GM21447 (cell line): ENCODE results near the gene CCDC188.

Experiments used
- ATAC-seq: cut with Tn5 transposase; IDR thresholded peaks from one replicate; pipeline ENCODE4 v1.9.1; 2021; ENCODE audit not compliant: unreplicated experiment

CCDC188 gene

DNA sequence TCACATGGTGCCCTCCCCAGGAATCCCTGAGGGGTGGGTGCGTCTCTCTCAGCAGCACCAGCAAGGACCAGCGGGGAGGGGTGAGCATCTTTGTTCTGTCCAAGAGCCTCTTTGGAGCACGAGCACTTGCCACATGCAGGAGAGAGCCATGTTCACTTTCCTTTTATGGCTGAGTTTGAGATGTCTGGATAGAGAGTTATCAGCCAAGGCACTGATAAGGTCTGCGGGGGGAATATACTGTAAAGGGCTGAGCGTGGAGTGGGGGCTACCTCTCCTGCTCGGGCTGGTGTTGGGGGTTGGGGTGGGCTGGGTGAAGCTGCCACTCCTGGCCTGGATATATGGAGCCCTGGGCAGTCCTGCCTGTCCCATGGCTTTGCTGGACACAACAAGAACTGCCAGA is 34.9 kb upstream of the CCDC188 start:
- ATAC-seq: no peak

DNA sequence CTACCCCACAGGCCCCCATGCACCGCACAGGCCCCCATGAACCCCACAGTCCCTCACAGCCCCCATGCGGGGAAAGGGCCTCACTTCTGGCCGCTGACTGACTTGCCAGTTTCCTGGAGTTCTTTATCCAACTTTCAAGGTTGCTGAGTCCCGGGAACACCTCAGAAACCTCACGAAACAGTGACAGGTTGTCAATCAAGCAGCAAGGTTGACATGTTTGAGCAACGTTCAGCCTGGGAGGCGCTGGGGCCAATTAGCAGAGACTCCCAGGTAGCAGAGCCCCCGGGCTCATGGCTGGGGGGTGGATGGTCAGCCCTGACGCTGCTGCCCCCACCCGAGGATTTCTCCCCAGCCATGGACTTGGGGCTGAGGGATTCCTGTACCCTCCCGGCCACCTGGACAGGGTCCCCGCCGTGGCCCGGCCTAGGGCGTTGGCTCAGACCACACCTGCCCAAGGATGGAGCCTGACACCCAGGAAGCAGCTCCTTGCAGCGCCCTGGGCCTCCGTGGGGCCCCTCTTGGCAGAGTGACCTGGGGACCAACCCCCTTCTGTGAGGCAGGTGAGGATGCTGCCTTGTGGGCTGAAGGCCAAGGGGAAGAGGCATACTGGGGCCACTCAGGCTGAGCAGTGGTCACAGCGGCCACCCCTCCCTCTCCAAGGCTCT is 33.8 kb upstream of the CCDC188 start:
- ATAC-seq: no peak

GRCh38 chr22:20183823-20184222 is 33.0 kb upstream of the CCDC188 start:
- no peak for ATAC-seq

DNA sequence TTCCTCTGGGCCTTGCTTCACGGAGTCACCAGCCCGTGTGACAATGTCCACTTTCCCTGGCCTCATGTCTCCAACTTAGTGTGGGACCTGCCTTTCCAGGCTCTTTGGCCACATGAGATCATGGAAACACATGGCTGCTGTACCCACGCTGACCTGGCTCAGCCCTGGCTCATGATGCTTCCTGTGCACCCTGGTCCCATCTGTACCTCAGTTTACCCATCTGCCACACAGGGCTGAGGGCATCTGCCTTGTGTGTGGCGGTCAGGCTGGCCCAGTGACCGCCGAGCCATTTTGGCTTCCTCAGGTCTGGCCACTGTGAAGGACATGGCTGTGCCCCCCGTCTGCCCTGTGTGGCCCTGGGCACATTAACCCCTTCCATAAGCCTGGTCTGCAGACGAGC is 32.2 kb upstream of the CCDC188 start:
- ATAC-seq: no peak

- no peak for ATAC-seq
Measured at GRCh38 chr22:20182365-20182764, 31.5 kb upstream of the CCDC188 start.

DNA sequence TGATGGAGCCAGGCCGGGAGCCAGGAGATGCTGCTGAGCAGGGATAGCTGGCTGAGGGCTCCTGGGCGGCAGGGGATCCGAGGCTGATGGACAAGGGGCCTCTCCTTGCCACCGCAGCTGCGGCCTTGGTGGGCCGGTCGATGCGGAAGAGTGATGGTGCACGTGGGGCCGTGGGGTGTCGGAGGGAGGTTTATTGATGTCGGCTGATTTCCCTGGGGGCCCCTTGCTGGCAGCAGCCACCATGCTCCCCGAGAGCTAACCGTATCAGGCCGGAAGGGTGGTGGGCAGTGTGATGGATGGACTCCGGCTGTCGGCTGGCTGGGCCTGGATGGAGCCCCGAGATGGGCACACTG is 31.0 kb upstream of the CCDC188 start:
- no peak for ATAC-seq

DNA sequence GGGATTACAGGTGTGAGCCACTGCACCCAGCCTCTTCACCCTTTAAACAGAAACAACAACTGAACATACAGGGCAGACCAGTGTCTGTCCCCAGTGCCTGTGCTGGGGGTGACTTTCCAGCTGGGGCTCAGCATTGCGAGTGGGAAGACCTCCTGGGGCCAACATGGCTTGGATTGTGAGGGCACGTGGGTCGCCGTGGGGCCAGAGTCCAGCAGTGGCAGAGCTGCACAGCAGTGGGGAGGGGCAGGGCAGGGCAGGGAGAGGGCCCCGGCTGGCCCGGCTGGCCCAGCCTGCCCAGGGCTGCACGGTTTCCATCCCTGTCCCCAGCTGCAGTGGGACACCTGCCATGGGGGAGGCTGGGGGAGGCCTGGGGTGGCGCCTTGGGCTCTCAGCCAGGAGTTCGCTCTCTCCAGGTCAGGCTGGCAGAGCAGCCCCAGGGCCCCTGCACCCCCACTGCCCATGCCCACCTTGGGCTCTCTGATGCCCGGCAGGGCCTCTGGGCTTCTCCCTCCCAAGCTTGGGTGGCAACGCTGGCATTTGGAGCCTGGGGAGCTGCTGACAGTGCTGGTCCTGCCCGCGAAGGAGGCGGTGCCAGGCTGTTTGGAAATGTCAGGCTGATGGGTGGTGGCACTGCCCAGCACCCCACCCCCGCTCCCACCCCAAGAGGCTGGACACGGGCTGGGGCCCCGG is 30.5 kb upstream of the CCDC188 start:
- no peak for ATAC-seq

- no peak for ATAC-seq
Measured at GRCh38 chr22:20180640-20181039, 29.8 kb upstream of the CCDC188 start.

GRCh38 chr22:20180245-20180630 is 29.4 kb upstream of the CCDC188 start:
- ATAC-seq: no peak

DNA sequence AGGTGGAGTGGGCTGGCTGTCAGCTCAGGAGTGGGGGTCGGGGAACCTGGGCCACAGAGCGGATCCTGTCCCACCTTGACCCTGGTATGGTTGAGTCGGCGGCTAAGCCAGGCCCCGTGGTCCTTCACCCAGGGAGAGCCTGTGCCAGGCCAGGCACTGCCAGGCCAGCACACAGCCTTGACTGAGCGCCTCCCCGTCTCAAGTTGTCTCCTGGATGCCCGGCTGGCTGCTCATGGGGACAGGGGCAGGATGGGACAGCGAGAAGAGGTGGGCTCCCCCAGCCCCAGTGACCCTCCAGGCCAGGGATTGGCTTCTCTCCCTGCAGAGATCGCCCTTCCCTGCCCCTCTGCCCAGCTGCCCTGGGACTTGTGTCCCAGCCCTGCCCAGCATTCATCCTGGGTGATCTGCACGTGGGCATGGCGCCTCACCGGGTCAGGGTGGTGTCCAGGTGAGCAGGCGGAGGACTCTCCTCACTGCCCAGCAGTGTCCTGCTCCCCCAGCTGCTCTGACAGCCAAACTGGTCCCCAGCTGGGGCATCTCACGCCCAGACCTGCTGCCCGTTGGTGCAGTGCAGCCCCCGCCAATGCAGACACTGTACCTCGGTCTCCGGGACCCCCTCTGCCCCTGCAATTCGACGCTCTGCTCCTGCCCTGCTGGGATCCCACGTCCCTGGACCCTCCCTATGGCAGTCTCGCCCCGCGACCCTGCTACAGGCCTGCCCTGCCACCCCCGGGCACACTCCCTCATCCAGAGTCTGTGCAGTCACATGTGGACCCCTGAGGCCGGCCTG is 28.8 kb upstream of the CCDC188 start:
- ATAC-seq: no peak

- ATAC-seq: no peak
Measured at GRCh38 chr22:20178915-20179227, 28.0 kb upstream of the CCDC188 start.

- no peak for ATAC-seq
Measured at GRCh38 chr22:20178075-20178914, 27.4 kb upstream of the CCDC188 start.

- ATAC-seq: no peak
Measured at GRCh38 chr22:20177217-20177911, 26.5 kb upstream of the CCDC188 start.

DNA sequence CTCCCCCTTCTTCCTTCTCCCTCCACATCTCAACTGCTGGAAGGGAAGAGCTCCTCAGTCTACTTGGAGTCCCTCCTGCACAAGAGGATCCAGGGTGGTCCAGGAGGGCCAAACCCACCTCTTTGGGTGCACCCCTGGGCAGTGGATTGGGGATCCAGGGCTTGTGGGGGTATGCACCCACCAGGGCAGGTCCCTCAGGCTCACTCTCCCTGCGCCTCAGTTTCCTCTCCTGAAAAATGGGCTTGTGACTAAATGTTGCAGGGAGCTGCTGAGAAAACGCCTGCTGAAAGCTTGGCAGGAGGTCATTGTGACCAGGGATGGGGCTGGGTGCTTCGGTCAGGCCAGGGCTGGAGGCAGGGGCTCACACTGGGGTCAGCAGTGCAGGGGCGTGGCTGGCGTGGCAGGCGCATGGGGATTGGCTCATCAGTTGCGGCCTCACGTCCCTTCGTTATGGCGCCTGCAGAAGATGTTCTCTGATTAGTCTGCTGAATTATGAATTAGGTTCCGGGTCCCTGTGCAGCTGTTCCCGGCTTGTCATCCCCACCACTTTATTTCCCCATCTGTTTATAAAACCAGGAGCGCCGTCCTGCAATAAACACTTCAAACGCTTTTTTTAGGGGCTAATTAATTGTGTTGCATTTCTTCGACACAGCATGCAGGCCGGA is 25.7 kb upstream of the CCDC188 start:
- no peak for ATAC-seq

DNA sequence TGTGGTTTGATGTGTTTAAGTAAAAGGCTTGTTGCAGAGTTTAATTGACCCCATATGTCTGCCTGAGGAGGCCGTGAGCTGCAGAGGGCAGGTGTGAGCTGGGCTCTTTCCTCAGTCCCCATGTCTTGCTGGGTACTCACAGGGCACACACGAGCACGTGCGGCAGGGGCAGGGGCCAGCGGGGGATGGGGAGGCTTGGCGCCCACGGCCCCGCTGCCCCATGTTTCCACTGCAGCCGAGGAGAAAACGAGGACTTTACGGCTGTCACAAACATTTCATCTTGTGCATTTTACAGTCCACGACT is 24.7 kb upstream of the CCDC188 start:
- no peak for ATAC-seq

GRCh38 chr22:20174785-20175596 is 24.1 kb upstream of the CCDC188 start:
- ATAC-seq: no peak

DNA sequence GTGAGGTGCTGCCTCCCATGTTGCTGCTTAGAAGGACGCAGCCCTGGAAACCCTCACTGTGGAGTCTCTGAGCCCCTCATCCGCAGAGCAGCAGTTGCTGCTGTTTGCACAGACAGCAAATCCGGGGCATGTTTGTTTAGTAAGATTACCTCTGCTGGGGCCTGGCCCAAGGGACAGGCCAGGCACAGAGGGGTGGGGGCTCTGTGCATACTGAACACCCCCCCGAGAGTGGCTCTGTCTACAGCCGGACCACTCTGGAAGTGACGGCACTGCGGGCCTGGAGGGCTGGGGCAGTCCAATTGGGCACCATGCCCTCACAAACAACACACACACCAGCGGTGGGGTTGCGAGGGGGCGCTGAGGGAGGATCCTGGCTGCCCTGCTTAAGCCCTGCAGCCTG is 22.9 kb upstream of the CCDC188 start:
- no peak for ATAC-seq

- ATAC-seq: no peak
Measured at GRCh38 chr22:20173246-20173645, 22.4 kb upstream of the CCDC188 start.

GRCh38 chr22:20172141-20172613 is 21.3 kb upstream of the CCDC188 start:
- ATAC-seq: no peak
